Activated T-helper 1 cell treated with Interleukin-2 at 50 U/mL for 16 hours (primary cell): ENCODE results near the gene USP49.

Experiments used
- DNase-seq: peaks from one replicate; pipeline ENCODE4 v3.0.0-alpha.2; 2020; ENCODE audit warnings: low read depth

USP49 gene

DNA sequence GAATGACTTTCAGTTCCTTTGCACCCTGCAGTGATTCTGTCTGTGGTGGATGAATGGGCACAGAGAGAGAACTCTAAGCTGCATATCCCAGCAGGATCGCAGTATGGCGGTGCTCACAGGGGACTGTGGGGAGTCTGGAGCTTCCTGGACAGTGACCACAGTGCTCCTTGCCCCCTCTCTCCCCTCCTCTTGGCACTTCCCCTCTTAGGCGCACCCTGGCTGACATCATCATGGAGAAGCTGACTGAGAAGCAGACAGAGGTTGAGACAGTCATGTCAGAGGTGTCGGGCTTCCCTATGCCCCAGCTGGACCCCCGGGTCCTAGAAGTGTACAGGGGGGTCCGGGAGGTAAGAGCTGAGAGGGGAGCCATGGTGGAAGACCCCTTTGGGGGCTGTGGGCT lies 34.7 kb upstream of the USP49 start:
- no peak for DNase-seq

DNA sequence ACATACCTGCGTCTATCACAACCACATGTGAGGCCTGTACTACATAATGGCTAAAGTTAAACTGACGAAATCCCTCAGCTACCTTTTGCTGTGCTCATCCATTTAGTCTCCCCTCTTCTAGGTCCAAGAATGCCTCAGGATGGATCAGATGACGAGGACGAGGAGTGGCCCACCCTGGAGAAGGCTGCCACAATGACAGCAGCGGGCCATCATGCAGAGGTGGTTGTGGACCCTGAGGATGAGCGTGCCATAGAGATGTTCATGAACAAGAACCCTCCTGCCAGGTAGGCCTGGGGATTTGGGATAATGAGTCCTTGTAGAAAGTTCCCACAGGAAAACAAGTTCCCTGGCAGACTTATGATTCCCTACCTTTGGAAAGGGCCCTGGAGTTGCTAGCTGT lies 32.1 kb upstream of the USP49 start:
- no peak for DNase-seq

DNA sequence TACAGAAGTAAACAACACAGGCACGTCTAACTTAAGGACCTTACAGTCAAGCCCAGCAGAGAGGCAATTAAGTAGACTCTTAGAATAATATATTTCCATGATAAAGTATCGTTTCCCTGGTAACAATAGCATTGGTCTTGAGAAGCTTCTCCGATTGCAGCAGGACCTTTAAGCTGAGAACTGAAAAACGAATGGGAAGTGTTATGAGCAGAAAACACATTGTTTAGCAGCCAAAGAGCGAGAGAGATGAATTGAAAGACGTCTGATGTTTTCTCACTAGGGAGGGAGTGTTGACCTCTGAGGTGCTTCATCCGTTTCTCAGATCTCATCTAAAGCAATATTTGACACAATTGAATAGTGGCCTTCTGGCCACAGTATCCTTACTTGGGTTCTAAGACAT lies 27.0 kb upstream of the USP49 start:
- no peak for DNase-seq

DNA sequence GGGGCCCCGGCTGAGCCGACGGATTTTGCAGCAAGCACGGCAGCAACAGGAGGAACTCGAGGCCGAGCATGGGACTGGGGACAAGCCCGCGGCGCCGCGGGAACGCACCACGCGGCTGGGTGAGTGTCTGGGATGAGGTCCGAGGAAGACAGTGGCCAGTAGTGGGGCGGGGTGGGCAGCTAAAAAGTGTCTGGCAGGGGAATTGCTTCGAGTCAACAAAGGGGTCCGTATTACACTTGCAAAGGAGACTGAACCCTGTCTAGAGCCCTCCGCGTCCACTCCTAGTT lies 26.5 kb upstream of the USP49 start:
- no peak for DNase-seq

DNA sequence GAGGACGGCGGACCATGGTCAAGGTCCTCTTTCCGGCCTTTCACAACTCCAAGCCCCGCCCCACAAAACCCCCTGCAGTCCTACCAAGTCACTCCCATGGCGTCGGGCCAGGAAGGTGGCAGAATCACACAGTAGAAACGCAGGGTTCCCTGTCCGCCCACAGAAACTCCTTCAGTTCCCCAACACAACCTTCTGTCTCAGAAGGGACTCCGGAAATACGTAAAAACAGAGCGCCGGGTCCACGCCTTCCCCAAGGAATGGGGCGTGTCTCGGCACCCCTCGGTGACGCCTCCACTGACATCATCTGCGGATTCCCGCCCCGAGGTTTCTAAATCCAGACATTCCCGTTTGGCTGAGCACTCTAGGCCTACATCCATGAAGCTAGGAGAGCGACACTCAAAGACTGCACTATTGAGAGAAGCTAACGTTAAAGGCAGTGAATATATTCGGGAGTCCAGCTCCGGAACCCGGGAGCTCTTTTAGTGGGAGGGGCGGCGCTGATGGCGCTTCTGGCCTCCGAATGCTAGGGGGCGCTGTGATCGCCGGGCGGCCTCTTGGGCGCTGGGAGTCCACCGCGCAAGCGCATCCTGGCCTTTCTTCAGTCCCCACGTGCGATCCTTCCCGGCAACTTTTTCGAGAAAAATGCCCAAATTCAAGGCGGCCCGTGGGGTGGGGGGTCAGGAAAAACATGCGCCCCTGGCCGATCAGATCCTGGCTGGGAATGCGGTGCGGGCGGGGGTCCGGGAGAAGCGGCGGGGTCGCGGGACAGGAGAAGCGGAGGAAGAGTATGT lies 25.9 kb upstream of the USP49 start, which contains the start of the genes BYSL and MED20:
Gene BYSL, plus strand, starts transcription at position 579 of the 791 bp plus-strand sequence. Its CDS starts 64 bp downstream, at position 643.
Gene MED20, minus strand, starts transcription at position 219 of the 791 bp plus-strand sequence. Its CDS starts 121 bp downstream, at position 98.
- DNase-seq: peak; percentile 90

DNA sequence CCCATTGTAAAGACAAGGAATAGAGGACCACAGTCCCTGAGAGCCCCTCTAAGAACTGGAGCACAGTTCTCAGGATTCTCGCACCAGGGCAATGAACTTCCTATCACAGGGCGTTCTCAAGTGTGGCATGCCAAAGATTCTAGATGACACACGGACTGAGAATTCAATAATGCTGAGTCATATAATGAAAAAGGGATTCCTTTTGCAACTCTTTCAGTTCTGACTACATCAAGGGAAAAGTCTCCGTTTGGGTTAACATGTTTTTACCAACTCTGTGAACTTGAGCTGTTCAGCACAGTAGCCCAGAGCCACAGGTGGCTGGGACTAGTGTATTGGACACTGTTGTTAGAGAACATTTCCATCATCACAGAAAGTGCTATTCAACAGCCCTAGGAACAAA lies 22.4 kb upstream of the USP49 start:
- no peak for DNase-seq

DNA sequence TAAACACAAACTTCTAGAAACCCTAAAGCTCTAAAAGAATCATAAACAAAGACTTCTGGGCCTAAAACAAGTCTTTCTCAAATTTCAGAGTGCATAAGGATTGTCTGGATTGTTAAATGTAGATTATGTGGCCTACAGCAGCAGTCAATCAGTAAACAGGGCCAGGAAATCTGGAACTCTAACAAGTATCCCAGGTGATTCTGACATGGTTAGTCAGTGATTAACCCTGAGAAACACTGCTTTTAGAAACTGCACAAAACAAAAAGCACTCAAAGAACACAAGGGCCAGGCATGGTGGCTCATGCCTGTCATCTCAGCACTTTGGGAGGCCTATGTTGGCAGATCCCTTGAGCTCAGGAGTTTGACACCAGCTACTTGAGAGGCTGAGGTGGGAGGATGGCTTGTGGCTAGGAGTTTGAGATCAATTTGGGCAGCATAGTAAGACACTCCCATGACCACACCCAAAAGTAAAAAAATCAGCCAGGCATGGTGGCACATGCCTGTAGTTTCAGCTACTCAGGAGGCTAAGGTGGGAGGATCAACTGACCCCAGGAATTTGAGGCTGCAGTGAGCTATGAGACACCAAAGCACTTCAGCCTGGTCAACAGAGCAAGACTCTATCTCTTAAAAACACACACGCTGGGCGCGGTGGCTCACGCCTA lies 19.8 kb upstream of the USP49 start:
- DNase-seq: no peak

DNA sequence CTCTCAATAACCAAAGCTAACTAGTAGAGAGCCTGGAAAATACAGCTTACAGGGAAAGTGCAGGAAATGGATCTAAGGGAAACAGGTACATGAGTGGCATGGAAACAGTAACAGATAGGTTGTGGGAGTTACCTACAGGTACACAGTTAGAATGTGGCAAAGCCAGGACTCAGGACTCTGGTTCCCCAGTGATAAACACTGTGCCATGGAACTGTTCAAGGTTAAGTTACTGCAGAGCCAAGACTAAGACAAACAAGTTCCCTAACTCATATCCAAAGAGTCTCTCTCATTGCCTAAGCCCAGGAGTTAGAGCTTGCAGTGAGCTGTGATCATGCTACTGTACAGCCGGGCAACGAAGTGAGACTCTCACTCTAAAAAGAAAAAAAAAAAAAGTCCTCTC lies 19.2 kb upstream of the USP49 start:
- DNase-seq: no peak

DNA sequence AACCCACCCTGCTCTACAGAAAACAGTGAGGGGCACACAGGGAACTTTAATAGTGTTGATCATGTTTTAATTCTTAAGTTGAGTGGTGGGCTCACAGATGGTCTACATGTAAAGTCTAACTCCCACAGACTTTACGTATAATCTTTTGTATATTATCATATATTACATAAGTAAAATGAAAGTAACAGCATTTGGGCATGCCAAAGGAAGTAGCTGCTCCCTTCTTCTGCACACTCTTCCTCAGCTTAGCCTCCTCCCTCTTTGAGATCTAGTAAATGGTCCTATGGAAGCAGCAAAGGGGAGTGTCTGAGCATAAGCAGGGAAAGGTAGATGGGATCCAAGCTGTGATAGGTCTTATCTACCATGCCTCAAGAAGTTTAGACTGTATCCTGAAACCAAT lies 14.6 kb upstream of the USP49 start:
- DNase-seq: no peak

DNA sequence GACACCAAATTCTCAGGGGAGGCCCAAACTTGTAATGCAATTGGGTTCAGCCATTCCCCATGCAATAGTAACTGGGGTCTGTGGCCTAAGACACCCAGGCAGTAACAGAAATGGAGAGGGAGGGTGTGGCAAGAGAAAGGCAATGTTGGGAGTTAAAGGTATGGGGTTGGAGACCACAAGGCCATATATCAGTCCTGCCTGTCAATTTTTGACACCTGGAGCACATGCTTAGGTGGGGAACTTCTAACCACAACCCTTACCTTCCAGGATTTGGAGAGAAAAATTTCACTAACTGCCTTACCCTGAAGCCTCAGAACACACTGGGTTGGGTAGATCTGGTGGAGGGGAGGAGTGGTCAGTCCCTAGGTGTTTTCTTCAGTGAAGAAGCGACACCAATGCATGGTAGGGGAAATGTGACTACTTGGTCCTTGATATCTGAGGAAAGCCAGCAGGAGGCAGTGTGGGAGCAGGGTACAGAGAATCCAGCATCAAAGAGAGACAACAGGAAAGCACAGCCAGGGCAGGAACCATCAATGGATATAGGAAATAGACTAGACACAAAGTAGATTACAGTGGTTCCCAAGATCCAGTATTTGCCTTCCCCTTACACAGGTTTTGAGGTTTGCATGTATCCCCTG lies 6.8 kb upstream of the USP49 start:
- peak; percentile 35 for DNase-seq

DNA sequence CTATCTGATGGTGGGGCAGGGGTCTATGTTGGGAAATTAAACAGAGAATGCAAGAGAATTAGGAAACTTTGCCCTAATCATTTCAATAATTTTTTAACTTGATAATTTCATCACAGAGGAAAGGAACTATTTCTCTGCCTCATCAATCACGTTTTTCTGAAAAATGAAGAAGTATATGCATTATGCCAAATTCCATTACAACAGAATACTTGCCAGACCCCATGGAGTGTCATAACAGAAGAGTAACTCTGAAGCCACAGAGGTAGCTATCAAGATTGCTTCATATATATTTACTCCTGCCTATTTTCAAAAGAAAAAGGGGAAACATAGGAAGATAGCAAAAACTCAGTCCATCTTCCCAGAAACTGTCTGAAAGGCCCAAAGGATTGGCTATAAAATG lies 5.7 kb upstream of the USP49 start:
- DNase-seq: no peak

DNA sequence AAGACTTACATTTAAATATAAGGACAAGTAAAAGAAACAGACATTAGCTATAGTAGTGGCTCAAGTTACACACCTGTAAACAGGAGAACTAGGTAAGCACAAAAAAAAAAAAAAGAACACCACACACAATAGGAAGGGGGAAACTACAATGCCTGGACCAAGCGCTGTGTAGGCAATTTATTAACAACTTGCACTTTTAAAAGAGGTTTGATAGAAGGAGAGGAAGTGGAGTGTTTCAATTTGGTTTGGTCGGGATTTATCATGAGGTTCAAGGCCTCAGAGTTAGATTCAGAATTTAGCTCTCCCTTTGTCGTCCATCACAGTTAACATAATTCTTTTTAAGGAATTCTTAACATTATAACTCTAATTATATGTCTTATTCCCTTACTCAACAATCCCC lies 1.1 kb upstream of the USP49 start:
- no peak for DNase-seq

DNA sequence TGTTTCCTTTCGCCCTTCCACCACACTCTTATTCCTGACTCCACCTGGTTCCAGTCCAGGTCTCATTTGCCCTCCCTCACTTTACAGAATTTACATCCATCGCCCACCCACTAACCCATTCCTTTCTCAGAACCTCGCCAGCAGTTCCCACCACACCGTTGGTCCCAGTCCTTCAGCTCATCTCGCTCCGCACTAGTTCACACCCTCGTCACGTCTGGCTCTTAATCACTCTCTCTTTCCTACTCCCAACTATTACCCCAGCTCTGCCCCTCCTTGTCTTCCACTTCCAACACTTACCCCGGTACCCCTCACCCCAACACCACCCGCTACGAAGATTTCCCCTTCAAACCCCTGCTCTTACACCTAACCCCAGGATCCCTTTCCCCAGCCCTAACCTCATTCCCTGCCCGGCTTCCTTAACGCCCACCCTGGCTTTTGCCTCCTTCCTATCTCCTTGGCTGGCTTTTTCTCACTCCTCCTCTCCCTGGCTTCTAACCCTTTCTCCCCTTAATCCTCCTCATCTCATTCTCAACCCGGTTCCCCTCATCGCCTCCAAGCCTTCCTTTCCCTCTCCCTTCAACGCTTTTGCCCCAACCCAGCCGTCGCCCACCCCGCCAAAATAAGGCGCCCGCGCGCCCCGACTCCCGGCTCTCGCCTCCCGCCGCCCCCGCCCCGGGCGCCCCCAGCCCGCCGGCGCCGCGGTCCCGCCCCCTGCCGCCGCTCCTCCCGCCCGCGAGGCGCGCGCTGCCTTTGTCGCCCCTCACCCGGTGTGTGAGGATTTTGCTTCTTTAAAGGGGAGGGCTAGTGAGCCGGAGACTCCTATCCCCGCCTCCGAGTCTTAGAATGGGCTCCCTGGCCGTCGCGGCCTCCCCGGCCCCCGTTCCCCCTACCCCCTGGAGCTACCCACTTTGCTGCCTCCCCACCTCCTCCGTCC lies 542 bp downstream of the USP49 start:
- DNase-seq: no peak

DNA sequence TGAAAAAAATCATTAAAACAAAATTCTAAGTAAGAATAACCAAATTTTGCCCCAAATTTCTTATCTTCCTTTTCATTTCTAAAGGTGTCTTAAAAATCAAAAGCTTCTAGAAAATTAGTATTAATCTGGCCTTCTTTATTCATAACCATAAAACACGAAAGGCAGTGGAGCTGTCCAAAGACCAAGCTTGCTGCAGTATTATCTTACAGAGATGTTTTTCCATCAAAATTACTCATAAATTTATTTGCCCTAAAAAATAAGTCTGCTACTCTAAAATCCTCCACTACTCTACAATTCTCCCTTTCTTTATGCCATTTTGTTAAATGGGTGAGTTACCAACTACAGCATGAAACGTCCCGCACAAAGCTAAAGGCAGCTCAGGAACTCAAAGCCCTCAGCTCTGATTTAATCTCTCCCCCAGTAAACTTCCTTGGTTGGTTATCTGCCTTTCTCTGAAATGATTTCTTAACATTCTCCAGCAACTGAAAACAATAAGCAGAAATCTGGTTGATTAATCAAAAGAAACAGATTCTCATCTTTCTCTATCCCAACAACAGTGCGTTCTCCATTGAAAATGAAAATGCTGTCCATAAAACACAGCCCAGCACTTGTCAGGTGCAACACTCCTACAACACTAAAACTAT lies 2.1 kb downstream of the USP49 start:
- no peak for DNase-seq

DNA sequence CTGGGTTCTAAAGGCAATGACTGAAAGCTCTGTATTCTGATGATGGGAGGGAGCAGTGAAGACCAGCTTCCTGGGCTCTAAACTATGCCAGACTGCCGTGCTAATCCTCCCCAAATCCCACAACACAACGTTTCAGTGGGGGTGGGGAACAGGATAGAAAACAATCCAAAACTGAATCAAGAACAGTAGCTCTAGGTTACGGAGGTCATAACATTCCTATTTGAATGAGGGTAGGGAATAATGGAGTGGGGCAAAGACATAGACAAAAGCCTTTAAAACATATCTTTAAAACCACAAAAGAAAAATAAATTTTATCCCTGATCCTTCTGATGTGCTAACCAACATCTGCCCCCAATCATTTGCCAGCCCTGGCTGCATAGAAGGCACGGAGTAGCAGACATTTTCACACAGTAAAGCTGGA lies 7.8 kb downstream of the USP49 start:
- DNase-seq: no peak

DNA sequence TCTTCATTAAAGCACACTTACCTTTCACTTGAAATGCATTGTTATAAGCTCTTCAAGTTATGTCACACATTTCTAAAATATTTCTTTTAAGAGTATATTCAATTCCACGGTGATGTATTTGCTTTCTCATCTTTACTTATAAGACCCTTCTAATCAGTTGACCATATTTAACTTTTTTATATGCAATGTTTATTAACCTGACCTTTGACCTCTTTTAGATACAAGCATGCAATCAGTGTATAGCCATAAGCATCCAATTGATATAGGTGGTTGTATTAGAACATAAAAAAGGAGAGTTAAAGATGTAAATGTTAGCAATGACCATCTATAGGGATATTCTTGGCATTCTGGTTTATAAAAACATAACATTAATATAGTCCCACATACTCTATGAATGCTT lies 9.2 kb downstream of the USP49 start:
- no peak for DNase-seq

DNA sequence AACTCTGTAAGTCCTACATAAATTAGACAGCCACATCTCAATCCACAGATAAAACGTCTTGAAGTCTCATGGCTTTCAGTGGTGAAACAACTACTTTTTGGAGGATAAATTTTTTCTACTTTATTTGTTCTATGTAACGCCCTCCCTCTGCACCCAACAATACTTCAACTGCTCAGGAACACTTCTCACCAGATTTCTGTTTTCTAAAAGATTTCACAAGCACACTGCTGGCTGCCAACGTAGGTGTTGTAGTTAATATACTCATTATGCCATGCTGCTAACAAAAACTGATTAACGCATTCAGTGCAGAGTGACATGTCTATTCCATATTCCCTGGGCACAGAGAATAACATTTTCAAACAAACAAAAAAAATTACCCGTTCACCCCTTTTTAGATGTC lies 10.2 kb downstream of the USP49 start:
- no peak for DNase-seq

DNA sequence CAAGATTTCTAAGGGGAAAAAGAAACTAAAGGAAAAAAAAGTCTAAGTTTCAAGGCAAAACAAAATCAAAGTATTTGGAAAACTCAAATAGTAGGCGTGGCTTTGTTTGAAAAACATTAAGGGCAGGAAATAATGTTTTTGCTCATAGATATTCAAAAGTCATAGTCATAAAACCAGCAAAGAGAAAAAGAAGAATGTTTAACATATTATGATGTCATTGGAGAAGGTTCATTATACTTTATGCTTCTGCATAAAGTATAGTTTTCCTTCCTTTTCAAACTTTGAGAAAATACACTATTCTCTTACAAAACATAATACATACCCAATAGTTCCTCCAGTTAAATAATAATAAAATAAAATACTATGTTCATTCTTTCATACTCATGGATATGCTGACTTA lies 13.7 kb downstream of the USP49 start:
- no peak for DNase-seq

DNA sequence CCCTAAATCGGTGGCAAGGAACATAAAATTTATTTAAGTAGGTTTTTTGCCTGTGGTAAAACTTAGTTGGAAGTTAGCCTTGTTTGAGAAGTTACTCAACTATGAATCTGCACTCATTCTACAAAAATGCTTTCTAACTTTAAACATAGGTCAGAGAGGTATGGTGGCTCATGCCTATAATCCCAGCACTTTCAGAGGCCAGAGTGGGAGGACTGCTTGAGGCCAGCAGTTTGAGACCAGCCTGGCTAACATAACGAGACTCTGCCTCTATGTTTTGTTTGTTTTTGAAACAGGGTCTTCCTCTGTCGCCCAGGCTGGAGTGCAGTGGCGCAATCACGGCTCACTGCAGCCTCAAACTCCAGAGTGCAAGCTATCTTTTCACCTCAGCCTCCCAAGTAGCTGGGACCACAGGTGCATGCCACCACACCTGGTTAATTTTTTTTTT lies 16.2 kb downstream of the USP49 start:
- DNase-seq: no peak

DNA sequence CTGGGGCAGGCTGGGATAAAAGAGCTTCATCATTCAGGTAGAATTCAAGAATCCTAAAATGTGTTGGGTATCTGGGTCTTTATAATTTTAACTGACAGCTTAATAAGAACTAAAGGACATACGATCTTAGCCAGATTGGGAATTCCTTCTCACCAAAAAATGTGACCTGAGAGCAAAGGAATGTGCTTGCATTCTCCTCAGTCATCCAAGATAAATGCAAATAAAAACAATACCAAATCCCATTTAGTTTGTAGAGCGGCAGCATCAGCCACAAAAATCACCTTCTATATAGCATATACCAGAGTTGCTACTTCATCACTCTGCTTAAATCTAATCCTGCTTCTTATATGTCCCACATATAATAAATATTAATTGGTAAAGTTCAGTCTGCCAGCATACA lies 16.9 kb downstream of the USP49 start:
- DNase-seq: no peak

DNA sequence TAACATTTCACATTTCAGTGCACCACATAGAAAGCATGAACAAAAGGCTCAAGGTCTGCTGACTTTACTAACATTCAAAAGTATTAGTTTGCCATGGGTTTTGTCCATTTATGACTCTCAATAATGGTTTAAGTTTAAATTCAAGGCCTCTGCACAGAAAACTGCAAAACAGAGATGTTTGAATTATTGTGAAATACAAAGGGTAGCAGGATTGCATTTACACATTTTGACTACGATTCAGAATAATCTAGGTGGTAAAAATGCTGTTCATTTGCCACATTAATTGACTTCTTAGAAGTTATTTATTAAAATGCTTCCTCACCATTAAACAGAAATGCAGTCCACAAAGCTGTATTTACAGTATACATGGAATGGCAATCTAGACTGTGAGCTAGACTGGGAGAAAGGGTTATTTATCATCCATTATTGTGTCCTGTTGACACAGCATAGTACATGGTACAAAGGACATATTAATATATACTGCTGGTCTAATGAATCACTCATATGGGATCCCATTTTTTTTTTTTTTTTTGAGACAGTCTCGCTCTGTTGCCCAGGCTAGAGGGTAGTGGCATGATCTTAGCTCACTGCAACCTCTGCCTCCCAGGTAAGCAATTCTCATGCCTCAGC lies 18.0 kb downstream of the USP49 start:
- DNase-seq: no peak
